ENCODE data around the gene HIF1AN. TPM values are rescaled to one million over a fixed set of nuclear protein-coding genes. Genes with fewer than 3 reads are reported as not detected.

HIF1AN gene
- total and polyA plus RNA-seq, 2 donors (not counting 1 experiment from before 2014, with no cell fraction given) = 7.3 to 65.6 TPM

DNA sequence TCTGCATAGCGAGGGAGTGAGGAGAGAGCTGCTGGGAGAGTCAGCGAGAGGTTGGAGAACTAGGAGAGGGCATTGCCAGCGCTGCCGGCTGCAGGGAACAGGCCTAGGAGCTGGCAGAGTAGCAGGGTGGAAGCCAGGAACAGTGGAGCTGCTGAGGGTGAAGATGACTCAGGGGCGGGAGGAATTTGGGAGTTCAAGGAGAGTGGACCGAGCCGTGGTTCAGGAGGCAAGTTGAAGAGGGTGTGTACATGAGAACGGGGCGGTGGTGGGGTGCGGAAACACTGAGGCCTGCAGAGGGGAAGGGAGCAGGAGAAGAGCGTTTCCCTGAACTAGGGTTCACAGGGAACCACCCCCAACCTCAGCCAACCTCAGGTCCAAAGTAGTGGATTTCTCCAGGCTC lies 31.5 kb downstream of the HIF1AN start:
- H4K20me1 ChIP-seq (ENCODE audit: control insufficient read depth, insufficient read depth, low read length, poor library complexity, severe bottlenecking) = no peaks in the 10 kb centered on the region
- H3K4me1 ChIP-seq (ENCODE audit: control insufficient read depth in 2 of 2, insufficient read depth in 2 of 2, low read length in 2 of 2) = peaks cover 9% of the 10 kb centered on the region in 2 donors
- peaks cover 7% of the 10 kb centered on the region for H3K4me1 Mint-ChIP-seq
- peaks cover 49% of the 10 kb centered on the region for H3K27me3 Mint-ChIP-seq
- no peak overlapping the region for H3K4me3 ChIP-seq (ENCODE audit: control extremely low read depth in 1 of 5, extremely low read depth in 1 of 5, insufficient read depth in 1 of 5, low read depth in 2 of 5, low read length in 4 of 5)
- peaks cover 0 to 70% (median 30%) of the 10 kb centered on the region in 4 experiments for H3K27me3 ChIP-seq (replicated peaks in 1 of 4; ENCODE audit: control extremely low read depth in 1 of 4, control insufficient read depth in 3 of 4, insufficient read depth in 4 of 4, low read length in 3 of 4)
- ATAC-seq (ENCODE audit: low read depth) = no peak
- H3K27ac ChIP-seq (ENCODE audit: low read length in 2 of 2) = no peak overlapping the region
- no peak overlapping the region for H3K4me2 ChIP-seq (replicated peaks; ENCODE audit: low read depth, low read length, poor library complexity, severe bottlenecking)
- H2AFZ ChIP-seq (ENCODE audit: insufficient read depth, low read depth, low read length, poor library complexity, severe bottlenecking) = no peak overlapping the region
- no peaks in the 10 kb centered on the region for H3K36me3 ChIP-seq (replicated peaks in 1 of 2; ENCODE audit: control extremely low read depth in 1 of 2, control insufficient read depth in 1 of 2, extremely low read depth in 1 of 2, insufficient read depth in 2 of 2, low read length in 1 of 2)
- ChIA-PET POLR2A (no interaction called here), CTCF (no interaction called here)
- TF ChIP-seq EZH2 (IDR thresholded peaks at IDR 0.05; ENCODE audit: borderline replicate concordance, insufficient read depth, low read depth, low read length, poor library complexity, severe bottlenecking) = no peak
- TF ChIP-seq, protein P1, sequence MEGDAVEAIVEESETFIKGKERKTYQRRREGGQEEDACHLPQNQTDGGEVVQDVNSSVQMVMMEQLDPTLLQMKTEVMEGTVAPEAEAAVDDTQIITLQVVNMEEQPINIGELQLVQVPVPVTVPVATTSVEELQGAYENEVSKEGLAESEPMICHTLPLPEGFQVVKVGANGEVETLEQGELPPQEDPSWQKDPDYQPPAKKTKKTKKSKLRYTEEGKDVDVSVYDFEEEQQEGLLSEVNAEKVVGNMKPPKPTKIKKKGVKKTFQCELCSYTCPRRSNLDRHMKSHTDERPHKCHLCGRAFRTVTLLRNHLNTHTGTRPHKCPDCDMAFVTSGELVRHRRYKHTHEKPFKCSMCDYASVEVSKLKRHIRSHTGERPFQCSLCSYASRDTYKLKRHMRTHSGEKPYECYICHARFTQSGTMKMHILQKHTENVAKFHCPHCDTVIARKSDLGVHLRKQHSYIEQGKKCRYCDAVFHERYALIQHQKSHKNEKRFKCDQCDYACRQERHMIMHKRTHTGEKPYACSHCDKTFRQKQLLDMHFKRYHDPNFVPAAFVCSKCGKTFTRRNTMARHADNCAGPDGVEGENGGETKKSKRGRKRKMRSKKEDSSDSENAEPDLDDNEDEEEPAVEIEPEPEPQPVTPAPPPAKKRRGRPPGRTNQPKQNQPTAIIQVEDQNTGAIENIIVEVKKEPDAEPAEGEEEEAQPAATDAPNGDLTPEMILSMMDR (IDR thresholded peaks at IDR 0.05) = no peak
- no peaks in the 10 kb centered on the region for H3K79me2 ChIP-seq (ENCODE audit: control insufficient read depth, insufficient read depth, low read length)
- 68% methylated on average over 6 of the region's 11 CpGs for WGBS (ENCODE audit: insufficient coverage)
- peaks cover 0 to 9% (median 0%) of the 10 kb centered on the region in 3 donors for H3K9me3 ChIP-seq (ENCODE audit: control extremely low read depth in 1 of 3, control insufficient read depth in 2 of 3, insufficient read depth in 1 of 3, low read length in 2 of 3)
- intact Hi-C loops (cut with micrococcal nuclease) = no loop called here
- H3K9ac ChIP-seq (ENCODE audit: low read length) = no peak overlapping the region
- H3K9me3 Mint-ChIP-seq (ENCODE audit: insufficient read depth) = no peaks in the 10 kb centered on the region
- no peak overlapping the region for H3K27ac Mint-ChIP-seq
- no peak for DNase-seq
- H3K4me3 Mint-ChIP-seq = no peak overlapping the region

GRCh38 chr10:100567826-100568225 lies 32.1 kb downstream of the HIF1AN start:
- TF ChIP-seq, protein P1 (IDR thresholded peaks at IDR 0.05) = no peak
- TF ChIP-seq EZH2 (IDR thresholded peaks at IDR 0.05; ENCODE audit: borderline replicate concordance, insufficient read depth, low read depth, low read length, poor library complexity, severe bottlenecking) = no peak
- Histone ChIP-seq H4K20me1 (ENCODE audit: control insufficient read depth, insufficient read depth, low read length, poor library complexity, severe bottlenecking) (no peaks in the 10 kb centered on the region), H3K4me2 (replicated peaks; ENCODE audit: low read depth, low read length, poor library complexity, severe bottlenecking) (no peak overlapping the region), H3K36me3 (replicated peaks in 1 of 2; ENCODE audit: control extremely low read depth in 1 of 2, control insufficient read depth in 1 of 2, extremely low read depth in 1 of 2, insufficient read depth in 2 of 2, low read length in 1 of 2) (no peaks in the 10 kb centered on the region), H3K9ac (ENCODE audit: low read length) (no peak overlapping the region), H3K4me1 (ENCODE audit: control insufficient read depth in 2 of 2, insufficient read depth in 2 of 2, low read length in 2 of 2) (peaks cover 3% of the 10 kb centered on the region in 2 donors), H3K27ac (ENCODE audit: low read length in 2 of 2) (no peak overlapping the region), H3K27me3 (replicated peaks in 1 of 4; ENCODE audit: control extremely low read depth in 1 of 4, control insufficient read depth in 3 of 4, insufficient read depth in 4 of 4, low read length in 3 of 4) (peaks cover 0 to 66% (median 27%) of the 10 kb centered on the region in 4 experiments), H3K79me2 (ENCODE audit: control insufficient read depth, insufficient read depth, low read length) (no peaks in the 10 kb centered on the region), H3K4me3 (ENCODE audit: control extremely low read depth in 1 of 5, extremely low read depth in 1 of 5, insufficient read depth in 1 of 5, low read depth in 2 of 5, low read length in 4 of 5) (no peak overlapping the region), H3K9me3 (ENCODE audit: control extremely low read depth in 1 of 3, control insufficient read depth in 2 of 3, insufficient read depth in 1 of 3, low read length in 2 of 3) (peaks cover 0 to 4% (median 0%) of the 10 kb centered on the region in 3 donors), H2AFZ (ENCODE audit: insufficient read depth, low read depth, low read length, poor library complexity, severe bottlenecking) (no peak overlapping the region)
- peaks cover 50% of the 10 kb centered on the region for H3K27me3 Mint-ChIP-seq
- WGBS (ENCODE audit: insufficient coverage) = 39% methylated on average over 3 of the region's 6 CpGs
- H3K27ac Mint-ChIP-seq = no peak overlapping the region
- H3K9me3 Mint-ChIP-seq (ENCODE audit: insufficient read depth) = no peaks in the 10 kb centered on the region
- peaks cover 2% of the 10 kb centered on the region for H3K4me1 Mint-ChIP-seq
- ChIA-PET CTCF (interaction anchor here (0.6 to 1.0 kb wide), 3 partner anchors 103 to 493 kb away, joined by 3 to 5 read pairs (median 3); no protein-coding TSS in a partner anchor), POLR2A (interaction anchor here (0.6 kb wide), 1 partner anchor 562 kb away, joined by 3 read pairs; no protein-coding TSS in a partner anchor)
- ATAC-seq (ENCODE audit: low read depth) (no peak), DNase-seq (no peak)
- intact Hi-C loops (cut with micrococcal nuclease) = no loop called here
- H3K4me3 Mint-ChIP-seq = no peak overlapping the region

All from B cell (primary cell).